Endothelial cell of umbilical vein (primary cell): Measurements from ENCODE around the gene TTC31. TPM values are rescaled to one million over a fixed set of nuclear protein-coding genes. Genes with fewer than 3 reads are reported as not detected.

ENCODE experiments used
- BruUV-seq: library from RNA; stranded (reverse); fragments of 400-500 nt; replicated peaks from 2 replicates; lab custom pipeline; 2021; lab: Mats Ljungman, UMichigan
- CTCF ChIA-PET: fragments of 300-600, 350-600 bp; sonication (Branson Sonifier 250); formaldehyde crosslinking; loops from one replicate; lab custom pipeline; 2021; ENCODE audit warnings: antibody characterized with exemption, inconsistent platforms; lab: Charles Lee
- POLR2A ChIA-PET: fragments of 300-600, 350-600 bp; sonication (Branson Sonifier 250); formaldehyde crosslinking; loops from one replicate; lab custom pipeline; 2021; ENCODE audit warnings: antibody characterized with exemption, inconsistent platforms; lab: Charles Lee
- DNase-seq: peaks from one replicate; pipeline ENCODE4 v3.0.0-alpha.2; 2011; ENCODE audit warnings: low read depth, low spot score
- FAIRE-seq: peaks from 2 replicates; lab custom pipeline; 2011; peaks lifted over from hg19 to GRCh38; lab: Jason Lieb, UNC
- H2AFZ ChIP-seq: 2 replicates; pipeline ENCODE4 v1.6.0; 2012; ENCODE audit warnings: low read depth, low read length, control low read depth, inconsistent platforms
- H3K27ac ChIP-seq: 2 replicates; pipeline ENCODE4 v1.5.1; 2011; ENCODE audit warnings: low read depth, mild to moderate bottlenecking, control low read depth, low read length, moderate library complexity; ENCODE audit not compliant: insufficient read depth
- H3K27me3 ChIP-seq, 2 experiments: 2 replicates each; pipeline versions ENCODE4 v1.6.0 to v1.6.1; 2011; ENCODE audit warnings: low read length in 2 of 2, mixed read lengths in 1 of 2; ENCODE audit not compliant: control insufficient read depth in 2 of 2, insufficient read depth in 2 of 2
- H3K36me3 ChIP-seq, 2 experiments: 2 replicates in 1 of 2; 3 replicates in 1 of 2; pipeline ENCODE4 v1.5.1; 2011; ENCODE audit warnings: low read length in 2 of 2, mild to moderate bottlenecking in 1 of 2, moderate library complexity in 1 of 2; ENCODE audit not compliant: control insufficient read depth in 2 of 2, insufficient read depth in 2 of 2; ENCODE audit errors: extremely low read depth in 1 of 2
- H3K4me1 ChIP-seq: 3 replicates; pipeline ENCODE4 v1.5.1; 2011; ENCODE audit warnings: mild to moderate bottlenecking, low read length; ENCODE audit not compliant: control insufficient read depth, insufficient read depth; ENCODE audit errors: extremely low read depth
- H3K4me2 ChIP-seq: 2 replicates; pipeline ENCODE4 v1.6.1; 2011; ENCODE audit warnings: low read length, control low read depth, mixed read lengths; ENCODE audit not compliant: insufficient read depth
- H3K4me3 ChIP-seq, 3 experiments: fragments of 200-600 bp in 1 of 3; sonication (generic), shearing (Covaris generic) in 1 of 3; replicated peaks in 1 of 3; 2 replicates each; pipeline ENCODE4 v1.5.1; 2011 to 2016; ENCODE audit warnings: control low read depth in 3 of 3, low read length in 3 of 3, mild to moderate bottlenecking in 2 of 3, inconsistent platforms in 1 of 3, low read depth in 1 of 3, moderate library complexity in 1 of 3; ENCODE audit not compliant: insufficient read depth in 1 of 3
- H3K79me2 ChIP-seq: 2 replicates; pipeline ENCODE4 v1.6.0; 2012; ENCODE audit warnings: low read length, inconsistent platforms; ENCODE audit not compliant: control insufficient read depth, insufficient read depth
- H3K9ac ChIP-seq: replicated peaks from 2 replicates; pipeline ENCODE3; 2011; ENCODE audit warnings: low read length, control low read depth; ENCODE audit not compliant: insufficient read depth; ENCODE audit errors: extremely low read depth
- H3K9me1 ChIP-seq: replicated peaks from 3 replicates; pipeline ENCODE4 v1.6.0; 2011; ENCODE audit warnings: mild to moderate bottlenecking, low read length; ENCODE audit not compliant: control insufficient read depth, insufficient read depth; ENCODE audit errors: extremely low read depth
- H3K9me3 ChIP-seq: replicated peaks from 2 replicates; pipeline ENCODE4 v1.5.1; 2012; ENCODE audit warnings: low read length, inconsistent platforms; ENCODE audit not compliant: control insufficient read depth, insufficient read depth
- H4K20me1 ChIP-seq: replicated peaks from 2 replicates; pipeline ENCODE3; 2011; ENCODE audit warnings: mild to moderate bottlenecking, low read length; ENCODE audit not compliant: control insufficient read depth, insufficient read depth; ENCODE audit errors: extremely low read depth
- CTCF ChIP-seq, 2 donors: IDR thresholded peaks; 1 replicate in 1 of 2; 2 replicates in 1 of 2; pipeline ENCODE4 v1.5.1; 2011; ENCODE audit warnings: low read length in 2 of 2, mild to moderate bottlenecking in 2 of 2, moderate library complexity in 2 of 2, control low read depth in 1 of 2, inconsistent platforms in 1 of 2, low read depth in 1 of 2; ENCODE audit not compliant: insufficient read depth in 1 of 2; ENCODE audit errors: extremely low read depth in 1 of 2
- EZH2 ChIP-seq: IDR thresholded peaks from 2 replicates; pipeline ENCODE4 v1.6.1; 2012; ENCODE audit warnings: borderline replicate concordance, low read depth, mild to moderate bottlenecking, moderate library complexity, low read length, inconsistent platforms; ENCODE audit not compliant: severe bottlenecking
- FOS ChIP-seq: IDR thresholded peaks from 2 replicates; pipeline ENCODE4 v1.6.1; 2011; ENCODE audit warnings: mild to moderate bottlenecking, low read length, moderate library complexity, borderline replicate concordance; ENCODE audit not compliant: insufficient read depth
- GATA2 ChIP-seq: IDR thresholded peaks from 2 replicates; pipeline ENCODE4 v1.7.0; 2011; ENCODE audit warnings: low read depth, mild to moderate bottlenecking, moderate library complexity, mixed read lengths, low read length; ENCODE audit not compliant: insufficient read length, insufficient read depth
- JUN ChIP-seq: IDR thresholded peaks from 2 replicates; pipeline ENCODE4 v1.6.1; 2011; ENCODE audit warnings: borderline replicate concordance, low read depth; ENCODE audit not compliant: insufficient read length, insufficient read depth
- MAX ChIP-seq: IDR thresholded peaks from 2 replicates; pipeline ENCODE4 v1.6.1; 2011; ENCODE audit not compliant: insufficient read depth, insufficient read length
- MYC ChIP-seq: IDR thresholded peaks from one replicate; pipeline ENCODE4 v1.6.1; 2011; ENCODE audit warnings: mild to moderate bottlenecking, low read depth, low read length
- POLR2A ChIP-seq: IDR thresholded peaks from 2 replicates; pipeline ENCODE4 v1.6.1; 2012; ENCODE audit warnings: low read depth, mild to moderate bottlenecking, control low read depth, low read length
- POLR2AphosphoS5 ChIP-seq: IDR thresholded peaks from 2 replicates; pipeline ENCODE4 v1.6.1; 2012; ENCODE audit warnings: low read depth, mild to moderate bottlenecking, control low read depth, low read length, moderate library complexity; ENCODE audit not compliant: insufficient read depth
- dilution Hi-C: fragments of 300-500 bp; cut with MboI; formaldehyde crosslinking; loops from one replicate; pipeline ENCODE4 v1.15.0; 2019; ENCODE audit warnings: low sequenced_read_pairs; ENCODE audit not compliant: extremely low pct_ligation_motif_present
- intact Hi-C: fragments of 100-400 bp; cut with micrococcal nuclease; formaldehyde crosslinking; loops from one replicate; pipeline ENCODE4 v1.10.0; 2022
- polyA plus RNA-seq, 4 experiments: library from polyadenylated mRNA; depleted of rRNA in 3 of 4; stranded (reverse) in 3 of 4; unstranded in 1 of 4; fragments of >200 nt; gene quantifications; 2 replicates each; pipeline versions ENCODE4 v1.2.1 to v1.2.3, GENCODE V29; 2011 to 2012; ENCODE audit warnings: missing spikeins in 1 of 4
- total RNA-seq: library from RNA; stranded (reverse); gene quantifications from 2 replicates; pipeline ENCODE4 v1.2.3, GENCODE V29; 2021

The TTC31 gene
- total and polyA plus RNA-seq, 2 donors (not counting 3 experiments of a cell fraction or from before 2014, with no cell fraction given): 20.1 to 24.1 TPM

- Histone ChIP-seq H3K9me1 (no peaks in the 10 kb centered on the region), H2AFZ (no peak overlapping the region), H3K36me3 (peaks cover 0 to 10% of the 10 kb centered on the region in 2 experiments), H3K4me1 (peaks cover 10% of the 10 kb centered on the region), H3K9me3 (no peaks in the 10 kb centered on the region), H3K27ac (no peak overlapping the region), H3K9ac (no peak overlapping the region), H3K79me2 (no peaks in the 10 kb centered on the region), H3K4me3 (no peak overlapping the region), H4K20me1 (no peaks in the 10 kb centered on the region), H3K4me2 (no peak overlapping the region), H3K27me3 (peaks cover 11 to 12% of the 10 kb centered on the region in 2 experiments)
- no peak for TF ChIP-seq EZH2
- TF ChIP-seq MYC: no peak
- no peak for TF ChIP-seq JUN
- no peak for TF ChIP-seq MAX
- no peak for TF ChIP-seq GATA2
- no peak for TF ChIP-seq FOS
- no peak for TF ChIP-seq POLR2AphosphoS5
- no peak for TF ChIP-seq POLR2A
- no peak for TF ChIP-seq CTCF (IDR thresholded peaks at IDR 0.05; ENCODE audit: extremely low read depth in 1 of 2, insufficient read depth in 1 of 2, low read depth in 1 of 2, low read length in 2 of 2)
- no TSS peak for BruUV-seq
- FAIRE-seq (no peak), DNase-seq (no peak)
- ChIA-PET POLR2A (no interaction called here), CTCF (interaction anchor here (2.9 kb wide), 1 partner anchor 11 kb away, joined by 15 read pairs; no protein-coding TSS in a partner anchor)
- intact Hi-C loops (loop anchor here (5.0 kb wide), 2 partner anchors 37 to 202 kb away; partner anchors contain the start of gene LBX2), dilution Hi-C loops (no loop called here)
Observed at GRCh38 chr2:74534411-74534810, 51.5 kb downstream of the TTC31 start.
